Measurements from ENCODE around the gene HOXB3.

DNA sequence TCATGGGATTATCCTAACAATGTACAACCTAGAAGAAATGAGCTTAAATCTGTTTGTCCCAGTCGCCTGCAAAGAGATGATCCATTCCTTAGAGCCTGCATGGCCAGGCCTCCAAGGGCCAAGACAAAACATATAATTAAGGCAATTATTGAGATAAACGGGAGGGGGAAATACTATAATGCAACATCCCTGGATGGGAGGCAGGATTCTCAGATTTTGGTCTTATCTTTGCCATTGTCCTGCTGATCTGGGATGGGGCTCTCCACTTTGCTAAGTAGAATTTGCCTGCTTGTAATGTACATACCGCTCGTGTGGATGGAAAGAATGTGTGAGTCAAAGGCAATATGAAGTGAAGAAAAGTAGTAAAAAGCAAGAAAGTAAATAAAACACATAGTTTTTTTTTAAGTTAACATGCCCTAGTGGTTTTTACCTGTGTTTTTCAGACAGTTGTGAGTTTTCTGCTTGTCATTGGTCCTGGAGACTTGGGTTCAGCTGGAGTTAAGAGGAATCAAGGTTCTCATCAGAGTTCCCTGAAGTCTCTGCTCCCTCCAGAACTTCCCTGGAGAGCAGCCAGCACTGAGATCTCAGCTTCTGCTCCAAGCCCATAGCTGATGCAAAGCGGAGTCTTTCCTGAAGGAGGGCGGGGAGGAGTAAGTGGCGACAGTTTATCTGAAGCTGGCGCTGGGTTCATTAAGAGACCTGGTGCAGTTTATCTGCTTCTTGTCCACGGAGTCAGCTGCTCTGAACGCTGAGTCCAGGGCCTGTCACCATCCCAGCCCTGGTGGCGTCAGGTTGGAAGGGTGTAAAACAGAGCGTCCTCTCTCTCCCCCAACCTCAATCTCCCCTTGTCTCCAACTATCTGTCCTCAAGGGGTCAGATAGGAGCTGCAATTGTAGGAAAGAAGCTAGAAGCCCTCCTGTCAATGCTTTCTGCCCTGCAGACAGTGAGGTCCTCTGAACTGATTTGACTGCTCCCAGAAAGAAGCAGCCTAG, 89.3 kb downstream of the HOXB3 start:
- TF ChIP-seq, protein P1, sequence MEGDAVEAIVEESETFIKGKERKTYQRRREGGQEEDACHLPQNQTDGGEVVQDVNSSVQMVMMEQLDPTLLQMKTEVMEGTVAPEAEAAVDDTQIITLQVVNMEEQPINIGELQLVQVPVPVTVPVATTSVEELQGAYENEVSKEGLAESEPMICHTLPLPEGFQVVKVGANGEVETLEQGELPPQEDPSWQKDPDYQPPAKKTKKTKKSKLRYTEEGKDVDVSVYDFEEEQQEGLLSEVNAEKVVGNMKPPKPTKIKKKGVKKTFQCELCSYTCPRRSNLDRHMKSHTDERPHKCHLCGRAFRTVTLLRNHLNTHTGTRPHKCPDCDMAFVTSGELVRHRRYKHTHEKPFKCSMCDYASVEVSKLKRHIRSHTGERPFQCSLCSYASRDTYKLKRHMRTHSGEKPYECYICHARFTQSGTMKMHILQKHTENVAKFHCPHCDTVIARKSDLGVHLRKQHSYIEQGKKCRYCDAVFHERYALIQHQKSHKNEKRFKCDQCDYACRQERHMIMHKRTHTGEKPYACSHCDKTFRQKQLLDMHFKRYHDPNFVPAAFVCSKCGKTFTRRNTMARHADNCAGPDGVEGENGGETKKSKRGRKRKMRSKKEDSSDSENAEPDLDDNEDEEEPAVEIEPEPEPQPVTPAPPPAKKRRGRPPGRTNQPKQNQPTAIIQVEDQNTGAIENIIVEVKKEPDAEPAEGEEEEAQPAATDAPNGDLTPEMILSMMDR (IDR thresholded peaks at IDR 0.05) = peak in 1 of 6 experiments; percentile 25
- TF ChIP-seq POLR2A (IDR thresholded peaks at IDR 0.05) = no peak
